WTC11 (cell line): ENCODE measurements around the gene HERC2. TPM values are rescaled to one million over a fixed set of nuclear protein-coding genes. Genes with fewer than 3 reads are reported as not detected.

Source experiments
- ATAC-seq: fragments of 200-7000 bp; cut with Tn5 transposase; 2 replicates; pipeline ENCODE4 v1.10.0; 2021; ENCODE audit warnings: mild to moderate bottlenecking, moderate library complexity
- CTCF ChIA-PET: fragments of 300-600 bp; sonication (Branson Sonifier 250); formaldehyde crosslinking; loops from one replicate; lab custom pipeline; 2021; ENCODE audit warnings: antibody characterized with exemption; lab: Charles Lee
- POLR2A ChIA-PET: fragments of 350-600 bp; sonication (Branson Sonifier 250); formaldehyde crosslinking; loops from one replicate; lab custom pipeline; 2021; ENCODE audit warnings: antibody characterized with exemption; lab: Charles Lee
- DNase-seq: peaks from one replicate; pipeline ENCODE4 v3.0.0; 2021; ENCODE audit warnings: low spot score
- H3K27ac Mint-ChIP-seq: 2 replicates; pipeline ENCODE4 v1.8.0; 2021; ENCODE audit warnings: mixed read lengths
- H3K27me3 Mint-ChIP-seq: 2 replicates; pipeline ENCODE4 v1.8.0; 2021; ENCODE audit warnings: low read depth, mild to moderate bottlenecking, moderate library complexity, mixed read lengths
- H3K36me3 Mint-ChIP-seq: 2 replicates; pipeline ENCODE4 v1.8.0; 2021; ENCODE audit warnings: mixed read lengths
- H3K4me1 Mint-ChIP-seq: 2 replicates; pipeline ENCODE4 v1.8.0; 2022; ENCODE audit warnings: mixed read lengths
- H3K4me3 Mint-ChIP-seq: 2 replicates; pipeline ENCODE4 v1.8.0; 2021; ENCODE audit warnings: mild to moderate bottlenecking, moderate library complexity, mixed read lengths
- H3K9me3 Mint-ChIP-seq: 2 replicates; pipeline ENCODE4 v1.8.0; 2021; ENCODE audit warnings: mixed read lengths
- ATF1 ChIP-seq: sonication (generic); formaldehyde crosslinking; IDR thresholded peaks from 2 replicates; pipeline ENCODE4 v1.8.1; 2023; ENCODE audit warnings: mild to moderate bottlenecking, moderate library complexity, missing genetic modification reagents
- ETV6 ChIP-seq: sonication (generic); formaldehyde crosslinking; IDR thresholded peaks from 2 replicates; pipeline ENCODE4 v1.8.1; 2022; ENCODE audit warnings: mild to moderate bottlenecking, missing genetic modification reagents
- JAZF1 ChIP-seq: fragments of 250-450 bp; sonication (Bioruptor Pico); IDR thresholded peaks from 2 replicates; pipeline ENCODE4 v1.9.0; 2021; ENCODE audit warnings: moderate library complexity, mild to moderate bottlenecking, inconsistent platforms
- NFATC4 ChIP-seq: fragments of 250-450 bp; sonication (Bioruptor Pico); IDR thresholded peaks from 2 replicates; pipeline ENCODE4 v1.9.0; 2021; ENCODE audit warnings: mild to moderate bottlenecking
- RORB ChIP-seq: fragments of 250-450 bp; sonication (Bioruptor Pico); IDR thresholded peaks from 2 replicates; pipeline ENCODE4 v1.9.0; 2021; ENCODE audit warnings: mild to moderate bottlenecking
- SP1 ChIP-seq: sonication (generic); formaldehyde crosslinking; conservative IDR thresholded peaks from 2 replicates; pipeline ENCODE4 v1.8.1; 2022; ENCODE audit warnings: missing genetic modification reagents
- TP53 ChIP-seq: sonication (generic); formaldehyde crosslinking; IDR thresholded peaks from 2 replicates; pipeline ENCODE4 v1.8.1; 2023; ENCODE audit warnings: mild to moderate bottlenecking, missing genetic modification reagents
- ZNF138 ChIP-seq: sonication (generic); formaldehyde crosslinking; conservative IDR thresholded peaks from 2 replicates; pipeline ENCODE4 v1.8.1; 2022; ENCODE audit warnings: mild to moderate bottlenecking, moderate library complexity, missing genetic modification reagents
- total RNA-seq: library from RNA; stranded (reverse); gene quantifications from 3 replicates; pipeline ENCODE4 v1.2.3, GENCODE V29; 2021
- TF ChIP-seq, protein P1 (sequence below): sonication (generic); formaldehyde crosslinking; IDR thresholded peaks from 2 replicates; pipeline ENCODE4 v1.8.0; 2022; ENCODE audit warnings: mild to moderate bottlenecking, missing genetic modification reagents
- TF ChIP-seq, protein P2 (sequence below): sonication (generic); formaldehyde crosslinking; IDR thresholded peaks from 2 replicates; pipeline ENCODE4 v1.8.1; 2023; ENCODE audit warnings: mild to moderate bottlenecking, moderate library complexity, missing genetic modification reagents
- TF ChIP-seq, protein P3 (sequence below): fragments of 250-450 bp; sonication (Bioruptor Pico); IDR thresholded peaks from 2 replicates; pipeline ENCODE4 v1.8.0; 2021; ENCODE audit warnings: mild to moderate bottlenecking

Gene HERC2
- total RNA-seq, 1 experiment from 2014 or later, result 81.5 TPM

DNA sequence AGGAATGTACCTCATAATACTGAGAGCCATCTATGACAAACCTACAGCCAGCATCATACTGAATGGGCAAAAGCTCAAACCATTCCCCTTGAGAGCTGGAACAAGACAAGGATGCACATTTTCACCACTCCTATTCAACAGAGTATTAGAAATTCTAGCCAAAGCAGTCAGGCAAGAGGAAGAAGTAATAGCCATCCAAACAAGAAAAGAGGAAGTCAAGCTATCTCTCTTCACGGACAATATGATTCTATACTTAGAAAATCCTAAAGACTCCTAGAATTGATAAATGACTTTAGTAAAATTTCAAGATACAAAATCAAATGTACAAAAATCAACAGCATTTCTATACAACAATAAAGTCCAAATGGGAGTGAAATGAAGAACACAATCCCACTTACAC lies 253.0 kb downstream of the HERC2 start:
- TF ChIP-seq RORB (CRISPR knock-in tag) (no peak), TP53 (CRISPR knock-in tag) (no peak)
- TF ChIP-seq, protein P1, sequence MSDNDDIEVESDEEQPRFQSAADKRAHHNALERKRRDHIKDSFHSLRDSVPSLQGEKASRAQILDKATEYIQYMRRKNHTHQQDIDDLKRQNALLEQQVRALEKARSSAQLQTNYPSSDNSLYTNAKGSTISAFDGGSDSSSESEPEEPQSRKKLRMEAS (CRISPR knock-in tag), result no peak
- peaks cover 44% of the 10 kb centered on the region for H3K9me3 Mint-ChIP-seq
- peaks cover 23% of the 10 kb centered on the region for H3K36me3 Mint-ChIP-seq
- DNase-seq (no peak), ATAC-seq (no peak)
- H3K4me3 Mint-ChIP-seq, result no peak overlapping the region
- ChIA-PET POLR2A (no interaction called here), CTCF (no interaction called here)
- H3K27me3 Mint-ChIP-seq, result peaks cover 9% of the 10 kb centered on the region; the same call in 1 of the 2 replicates
- H3K27ac Mint-ChIP-seq, result no peak overlapping the region
- peaks cover 9% of the 10 kb centered on the region; the same call in 1 of the 2 replicates for H3K4me1 Mint-ChIP-seq

DNA sequence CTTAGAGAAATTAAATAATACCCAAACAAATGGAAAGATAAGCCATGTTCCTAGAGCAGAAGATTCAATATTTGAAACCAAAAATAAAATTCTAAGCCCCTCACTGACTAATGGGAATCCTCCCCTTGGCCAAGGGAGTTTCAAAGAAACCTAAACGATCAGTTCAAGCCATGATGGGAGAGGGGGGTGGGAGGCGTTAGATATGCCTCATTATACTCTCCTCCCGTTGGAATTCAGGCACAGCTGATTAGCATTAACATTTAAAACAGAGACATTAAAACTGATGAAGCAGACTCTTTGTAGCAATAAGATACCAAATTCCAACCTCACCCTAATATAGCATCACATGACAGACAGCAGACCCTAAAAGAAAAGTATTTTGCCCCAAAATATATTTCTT lies 255.7 kb downstream of the HERC2 start:
- ATAC-seq, result no peak
- H3K27ac Mint-ChIP-seq, result no peak overlapping the region
- H3K27me3 Mint-ChIP-seq, result peaks cover 9% of the 10 kb centered on the region; the same call in 1 of the 2 replicates

More for the DNA sequence above, 255.7 kb downstream of the HERC2 start:
- H3K9me3 Mint-ChIP-seq, result peaks cover 43% of the 10 kb centered on the region
- peaks cover 17% of the 10 kb centered on the region for H3K36me3 Mint-ChIP-seq
- ChIA-PET POLR2A (no interaction called here), CTCF (interaction anchor here (3.0 kb wide), 1 partner anchor 45 kb away, joined by 9 read pairs; no protein-coding TSS in a partner anchor)
- no peak for DNase-seq
- peaks cover 9% of the 10 kb centered on the region; the same call in 1 of the 2 replicates for H3K4me1 Mint-ChIP-seq
- TF ChIP-seq, protein P2, sequence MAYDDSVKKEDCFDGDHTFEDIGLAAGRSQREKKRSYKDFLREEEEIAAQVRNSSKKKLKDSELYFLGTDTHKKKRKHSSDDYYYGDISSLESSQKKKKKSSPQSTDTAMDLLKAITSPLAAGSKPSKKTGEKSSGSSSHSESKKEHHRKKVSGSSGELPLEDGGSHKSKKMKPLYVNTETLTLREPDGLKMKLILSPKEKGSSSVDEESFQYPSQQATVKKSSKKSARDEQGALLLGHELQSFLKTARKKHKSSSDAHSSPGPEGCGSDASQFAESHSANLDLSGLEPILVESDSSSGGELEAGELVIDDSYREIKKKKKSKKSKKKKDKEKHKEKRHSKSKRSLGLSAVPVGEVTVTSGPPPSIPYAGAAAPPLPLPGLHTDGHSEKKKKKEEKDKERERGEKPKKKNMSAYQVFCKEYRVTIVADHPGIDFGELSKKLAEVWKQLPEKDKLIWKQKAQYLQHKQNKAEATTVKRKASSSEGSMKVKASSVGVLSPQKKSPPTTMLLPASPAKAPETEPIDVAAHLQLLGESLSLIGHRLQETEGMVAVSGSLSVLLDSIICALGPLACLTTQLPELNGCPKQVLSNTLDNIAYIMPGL (CRISPR knock-in tag), result no peak
- TF ChIP-seq ZNF138 (no peak), ETV6 (CRISPR knock-in tag) (no peak), JAZF1 (CRISPR knock-in tag) (no peak), NFATC4 (no peak), ATF1 (CRISPR knock-in tag) (no peak), SP1 (no peak)
- TF ChIP-seq, protein P3, sequence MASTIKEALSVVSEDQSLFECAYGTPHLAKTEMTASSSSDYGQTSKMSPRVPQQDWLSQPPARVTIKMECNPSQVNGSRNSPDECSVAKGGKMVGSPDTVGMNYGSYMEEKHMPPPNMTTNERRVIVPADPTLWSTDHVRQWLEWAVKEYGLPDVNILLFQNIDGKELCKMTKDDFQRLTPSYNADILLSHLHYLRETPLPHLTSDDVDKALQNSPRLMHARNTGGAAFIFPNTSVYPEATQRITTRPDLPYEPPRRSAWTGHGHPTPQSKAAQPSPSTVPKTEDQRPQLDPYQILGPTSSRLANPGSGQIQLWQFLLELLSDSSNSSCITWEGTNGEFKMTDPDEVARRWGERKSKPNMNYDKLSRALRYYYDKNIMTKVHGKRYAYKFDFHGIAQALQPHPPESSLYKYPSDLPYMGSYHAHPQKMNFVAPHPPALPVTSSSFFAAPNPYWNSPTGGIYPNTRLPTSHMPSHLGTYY (CRISPR knock-in tag), result no peak
- no peak overlapping the region for H3K4me3 Mint-ChIP-seq

Other genes starting within 250 kb of the HERC2 start
- 0.27 to 0.39 TPM (median 0.27 TPM) in 3 replicates for gene OCA2, start 222.9 kb downstream of the HERC2 start, total RNA-seq
- not detected in 3 replicates for gene GOLGA6L24, start 35.9 kb upstream of the HERC2 start, total RNA-seq
- gene GOLGA8F, start 56.5 kb upstream of the HERC2 start, total RNA-seq, result not detected in 3 replicates
- not detected in 3 replicates for gene GOLGA8G, start 210.8 kb upstream of the HERC2 start, total RNA-seq
- gene GOLGA6L25, start 231.4 kb upstream of the HERC2 start, total RNA-seq, result not detected in 3 replicates